PFSK-1 (cell line): ENCODE results near the gene RAMACL.

ENCODE experiments used
- FOXP2 ChIP-seq: optimal IDR thresholded peaks from 2 replicates; pipeline ENCODE3; 2011; ENCODE audit warnings: borderline replicate concordance, control low read depth, inconsistent platforms; ENCODE audit not compliant: insufficient read depth; ENCODE audit errors: extremely low read length, extremely low read depth
- POLR2AphosphoS5 ChIP-seq: IDR thresholded peaks from 2 replicates; pipeline ENCODE4 v1.6.1; 2012; ENCODE audit warnings: low read depth, mild to moderate bottlenecking, control low read depth, low read length, moderate library complexity
- SIN3A ChIP-seq: IDR thresholded peaks from 2 replicates; pipeline ENCODE4 v1.6.1; 2012; ENCODE audit warnings: mild to moderate bottlenecking, low read length, moderate library complexity, borderline replicate concordance; ENCODE audit not compliant: insufficient read depth
- TAF1 ChIP-seq: IDR thresholded peaks from 2 replicates; pipeline ENCODE4 v1.6.1; 2012; ENCODE audit warnings: low read length, control low read depth, borderline replicate concordance; ENCODE audit not compliant: insufficient read depth
- TF ChIP-seq, protein P1 (sequence below), 2 experiments: IDR thresholded peaks; 2 replicates each; pipeline versions ENCODE4 v1.6.1 to v1.8.0; 2011 to 2012; ENCODE audit warnings: low read depth in 2 of 2, low read length in 2 of 2, control low read depth in 1 of 2, inconsistent platforms in 1 of 2, mild to moderate bottlenecking in 1 of 2, moderate library complexity in 1 of 2; ENCODE audit not compliant: insufficient read depth in 1 of 2

Gene RAMACL

GRCh38 chr6:166582258-166582657, 4.2 kb downstream of the RAMACL start:
- TF ChIP-seq FOXP2 (no peak), SIN3A (no peak), TAF1 (no peak), POLR2AphosphoS5 (no peak)
- TF ChIP-seq, protein P1, sequence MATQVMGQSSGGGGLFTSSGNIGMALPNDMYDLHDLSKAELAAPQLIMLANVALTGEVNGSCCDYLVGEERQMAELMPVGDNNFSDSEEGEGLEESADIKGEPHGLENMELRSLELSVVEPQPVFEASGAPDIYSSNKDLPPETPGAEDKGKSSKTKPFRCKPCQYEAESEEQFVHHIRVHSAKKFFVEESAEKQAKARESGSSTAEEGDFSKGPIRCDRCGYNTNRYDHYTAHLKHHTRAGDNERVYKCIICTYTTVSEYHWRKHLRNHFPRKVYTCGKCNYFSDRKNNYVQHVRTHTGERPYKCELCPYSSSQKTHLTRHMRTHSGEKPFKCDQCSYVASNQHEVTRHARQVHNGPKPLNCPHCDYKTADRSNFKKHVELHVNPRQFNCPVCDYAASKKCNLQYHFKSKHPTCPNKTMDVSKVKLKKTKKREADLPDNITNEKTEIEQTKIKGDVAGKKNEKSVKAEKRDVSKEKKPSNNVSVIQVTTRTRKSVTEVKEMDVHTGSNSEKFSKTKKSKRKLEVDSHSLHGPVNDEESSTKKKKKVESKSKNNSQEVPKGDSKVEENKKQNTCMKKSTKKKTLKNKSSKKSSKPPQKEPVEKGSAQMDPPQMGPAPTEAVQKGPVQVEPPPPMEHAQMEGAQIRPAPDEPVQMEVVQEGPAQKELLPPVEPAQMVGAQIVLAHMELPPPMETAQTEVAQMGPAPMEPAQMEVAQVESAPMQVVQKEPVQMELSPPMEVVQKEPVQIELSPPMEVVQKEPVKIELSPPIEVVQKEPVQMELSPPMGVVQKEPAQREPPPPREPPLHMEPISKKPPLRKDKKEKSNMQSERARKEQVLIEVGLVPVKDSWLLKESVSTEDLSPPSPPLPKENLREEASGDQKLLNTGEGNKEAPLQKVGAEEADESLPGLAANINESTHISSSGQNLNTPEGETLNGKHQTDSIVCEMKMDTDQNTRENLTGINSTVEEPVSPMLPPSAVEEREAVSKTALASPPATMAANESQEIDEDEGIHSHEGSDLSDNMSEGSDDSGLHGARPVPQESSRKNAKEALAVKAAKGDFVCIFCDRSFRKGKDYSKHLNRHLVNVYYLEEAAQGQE (IDR thresholded peaks at IDR 0.05; ENCODE audit: insufficient read depth in 1 of 2, low read depth in 2 of 2, low read length in 2 of 2) = no peak

DNA sequence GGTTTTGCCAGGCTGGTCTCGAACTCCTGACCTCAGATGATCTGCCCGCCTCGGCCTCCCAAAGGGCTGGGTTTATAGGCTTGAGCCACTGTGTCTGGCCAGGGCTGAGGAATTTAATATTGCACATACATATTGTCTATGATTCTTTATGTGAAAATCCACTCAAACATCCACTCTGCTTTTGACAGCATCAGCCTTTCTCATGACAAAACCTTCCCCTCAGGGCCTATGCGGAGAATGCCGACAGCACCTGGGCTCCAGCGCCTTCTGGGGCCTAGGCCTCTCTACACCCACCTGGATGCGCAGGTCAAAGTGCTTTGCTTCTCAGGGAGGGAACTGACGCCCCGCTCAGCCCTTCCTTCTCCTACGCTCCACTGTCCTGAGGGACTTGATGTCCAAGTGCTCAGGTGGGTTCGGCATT, 5.4 kb downstream of the RAMACL start:
- TF ChIP-seq POLR2AphosphoS5 = no peak
- TF ChIP-seq, protein P1 (IDR thresholded peaks at IDR 0.05; ENCODE audit: insufficient read depth in 1 of 2, low read depth in 2 of 2, low read length in 2 of 2) = no peak
- TF ChIP-seq FOXP2 = no peak
- no peak for TF ChIP-seq SIN3A
- TF ChIP-seq TAF1 = no peak

GRCh38 chr6:166580076-166581050, 6.1 kb downstream of the RAMACL start:
- TF ChIP-seq FOXP2 (no peak), SIN3A (no peak), POLR2AphosphoS5 (no peak), TAF1 (no peak)
- TF ChIP-seq, protein P1 (IDR thresholded peaks at IDR 0.05; ENCODE audit: insufficient read depth in 1 of 2, low read depth in 2 of 2, low read length in 2 of 2) = no peak

DNA sequence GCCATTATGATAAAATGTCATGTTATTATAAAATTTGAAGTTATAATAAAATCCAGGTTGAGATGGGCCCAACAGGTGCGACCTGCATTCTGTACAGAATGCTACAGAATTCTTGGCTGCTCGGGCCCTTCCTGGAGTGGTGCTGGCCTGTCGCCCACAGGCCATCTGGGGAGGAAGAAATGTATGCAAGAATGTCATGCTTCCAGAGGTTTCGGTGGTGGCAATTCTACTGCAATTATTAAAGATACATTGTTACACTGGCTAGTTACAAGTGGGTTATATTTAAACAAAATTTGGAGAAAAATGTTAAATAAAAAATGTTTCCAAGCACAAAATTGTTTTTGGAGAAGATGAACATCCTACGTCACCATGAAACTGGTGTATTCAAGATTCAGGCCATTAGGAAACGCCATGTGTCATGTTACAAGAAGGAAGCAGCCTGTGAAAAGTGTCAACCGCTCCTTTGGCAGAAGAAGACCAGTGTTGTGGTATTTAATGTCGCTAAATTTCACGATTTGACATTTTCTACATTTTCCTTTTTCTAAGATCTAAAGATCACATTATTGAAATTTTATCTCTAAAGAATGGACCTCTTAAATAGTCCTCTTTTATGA, 7.1 kb downstream of the RAMACL start:
- TF ChIP-seq SIN3A = no peak
- TF ChIP-seq TAF1 = no peak

DNA sequence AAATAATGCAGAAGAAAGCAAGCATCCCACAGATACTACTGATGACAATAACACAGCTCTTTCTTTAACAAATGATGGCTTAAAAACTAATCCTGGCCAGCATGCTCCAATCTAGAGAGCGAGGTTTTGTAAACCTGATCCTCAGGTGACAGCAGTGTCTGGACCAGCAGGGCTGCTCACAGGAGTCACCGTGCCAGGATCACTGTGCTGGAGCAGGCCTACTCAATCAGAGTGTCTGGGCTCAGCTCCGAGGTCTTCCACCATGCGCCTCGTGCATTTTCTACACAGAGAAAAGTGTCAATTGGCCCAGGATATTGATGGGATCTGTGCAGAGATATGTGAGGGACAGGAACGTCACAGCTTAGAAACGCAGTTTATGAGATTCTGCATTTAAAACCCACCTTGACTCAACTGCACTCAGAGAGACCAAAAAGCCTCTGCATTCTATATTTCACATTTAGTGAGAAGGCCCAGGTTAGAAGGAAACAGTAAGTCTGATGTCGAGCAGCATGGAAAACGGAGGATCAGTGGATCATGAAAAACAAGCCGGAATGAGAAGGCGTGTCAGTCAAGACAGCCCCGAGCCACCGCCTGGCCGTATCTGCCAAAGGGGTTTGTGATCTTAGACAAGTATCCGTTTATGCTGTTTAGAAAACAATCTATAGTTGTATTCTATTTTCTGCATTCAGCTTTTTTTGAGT, 7.8 kb downstream of the RAMACL start:
- TF ChIP-seq FOXP2 = no peak
- TF ChIP-seq SIN3A = no peak
- TF ChIP-seq POLR2AphosphoS5 = no peak
- no peak for TF ChIP-seq TAF1
- TF ChIP-seq, protein P1 (IDR thresholded peaks at IDR 0.05; ENCODE audit: insufficient read depth in 1 of 2, low read depth in 2 of 2, low read length in 2 of 2) = no peak
